AG04450 (cell line): ENCODE measurements around the gene ATP5MC3. TPM values are rescaled to one million over a fixed set of nuclear protein-coding genes. Genes with fewer than 3 reads are reported as not detected.
"Not testable (repeated sequence)": the region's sequence is repeated elsewhere in the genome, so short reads cannot be mapped to it uniquely, and the experiment has no call there.

Source experiments
- CTCF ChIA-PET: fragments of 300-600, 350-600 bp; formaldehyde crosslinking; extraction: SDS; loops from one replicate; lab custom pipeline; 2022; ENCODE audit warnings: antibody characterized with exemption, inconsistent platforms; lab: Charles Lee
- POLR2A ChIA-PET: fragments of 350-600 bp; formaldehyde crosslinking; extraction: SDS; loops from one replicate; lab custom pipeline; 2021; ENCODE audit warnings: antibody characterized with exemption, inconsistent platforms; lab: Yijun Ruan, JAX
- DNase-seq: peaks from one replicate; pipeline ENCODE4 v3.0.0-alpha.2; 2011; ENCODE audit warnings: low read depth, low spot score
- H3K27ac ChIP-seq: one replicate; pipeline ENCODE4 v1.5.1; 2012; ENCODE audit warnings: low read depth, low read length, control low read depth
- H3K27me3 ChIP-seq: one replicate; pipeline ENCODE4 v1.6.0; 2012; ENCODE audit warnings: low read length; ENCODE audit not compliant: control insufficient read depth, insufficient read depth
- H3K4me3 ChIP-seq: 2 replicates; pipeline ENCODE4 v1.5.1; 2011; ENCODE audit warnings: mild to moderate bottlenecking, low read depth, low read length, control low read depth
- H3K9me3 ChIP-seq: 2 replicates; pipeline ENCODE4 v1.5.1; 2012; ENCODE audit warnings: low read length; ENCODE audit not compliant: control insufficient read depth, insufficient read depth
- polyA minus RNA-seq: library from RNA; depleted of rRNA, polyadenylated mRNA; stranded (reverse); fragments of >200 nt; gene quantifications from 2 replicates; pipeline ENCODE4 v1.2.3, GENCODE V29; 2011; rRNA and poly(A)+ RNA removed
- polyA plus RNA-seq: library from polyadenylated mRNA; depleted of rRNA; stranded (reverse); fragments of >200 nt; gene quantifications from 2 replicates; pipeline ENCODE4 v1.2.3, GENCODE V29; 2011; rRNA removed
- TF ChIP-seq, protein P1 (sequence below): IDR thresholded peaks from 2 replicates; pipeline ENCODE4 v1.5.1; 2011; ENCODE audit warnings: low read depth, low read length, control low read depth, inconsistent platforms

ATP5MC3 gene
- polyA plus RNA-seq (396 and 519 TPM in 2 replicates), polyA minus RNA-seq (120 and 126 TPM in 2 replicates)

GRCh38 chr2:175181104-175181876 is at the start of gene ATP5MC3:
Gene ATP5MC3, minus strand, starts transcription at chr2:175181710. Its CDS starts 317 bp downstream, at chr2:175181393.
- Histone ChIP-seq H3K4me3 (peak within 1 kb of the TSS; percentile 84), H3K27me3 (no peaks in the 10 kb centered on the region), H3K9me3 (no peaks in the 10 kb centered on the region; the same call in 1 of the 2 replicates), H3K27ac (peak within 1 kb of the TSS; percentile 31)
- TF ChIP-seq, protein P1, sequence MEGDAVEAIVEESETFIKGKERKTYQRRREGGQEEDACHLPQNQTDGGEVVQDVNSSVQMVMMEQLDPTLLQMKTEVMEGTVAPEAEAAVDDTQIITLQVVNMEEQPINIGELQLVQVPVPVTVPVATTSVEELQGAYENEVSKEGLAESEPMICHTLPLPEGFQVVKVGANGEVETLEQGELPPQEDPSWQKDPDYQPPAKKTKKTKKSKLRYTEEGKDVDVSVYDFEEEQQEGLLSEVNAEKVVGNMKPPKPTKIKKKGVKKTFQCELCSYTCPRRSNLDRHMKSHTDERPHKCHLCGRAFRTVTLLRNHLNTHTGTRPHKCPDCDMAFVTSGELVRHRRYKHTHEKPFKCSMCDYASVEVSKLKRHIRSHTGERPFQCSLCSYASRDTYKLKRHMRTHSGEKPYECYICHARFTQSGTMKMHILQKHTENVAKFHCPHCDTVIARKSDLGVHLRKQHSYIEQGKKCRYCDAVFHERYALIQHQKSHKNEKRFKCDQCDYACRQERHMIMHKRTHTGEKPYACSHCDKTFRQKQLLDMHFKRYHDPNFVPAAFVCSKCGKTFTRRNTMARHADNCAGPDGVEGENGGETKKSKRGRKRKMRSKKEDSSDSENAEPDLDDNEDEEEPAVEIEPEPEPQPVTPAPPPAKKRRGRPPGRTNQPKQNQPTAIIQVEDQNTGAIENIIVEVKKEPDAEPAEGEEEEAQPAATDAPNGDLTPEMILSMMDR, result peak; percentile 35; the same call in 1 of the 2 replicates
- ChIA-PET CTCF (interaction anchor here (0.9 to 2.2 kb wide), 3 partner anchors 23 to 482 kb away, joined by 3 to 6 read pairs (median 3); no protein-coding TSS in a partner anchor), POLR2A (interaction anchor here (1.7 kb wide), 1 partner anchor 13 kb away, joined by 6 read pairs; the partner anchor contains the start of gene ATF2)
- DNase-seq, result peak; percentile 85

GRCh38 chr2:175228601-175229000 is 47.1 kb upstream of the ATP5MC3 start:
- CTCF ChIA-PET, result interaction anchor here (1.2 to 4.0 kb wide), 3 partner anchors 22 to 25 kb away, joined by 3 to 20 read pairs (median 15); no protein-coding TSS in a partner anchor
- POLR2A ChIA-PET, H3K4me3 ChIP-seq, H3K27ac ChIP-seq, H3K9me3 ChIP-seq, DNase-seq, H3K27me3 ChIP-seq: not testable (repeated sequence)

- DNase-seq, result no peak
- no peak overlapping the region for H3K27ac ChIP-seq
- ChIA-PET CTCF (interaction anchor here (1.2 to 1.3 kb wide), 2 partner anchors 23 to 24 kb away, joined by 3 to 15 read pairs; no protein-coding TSS in a partner anchor), POLR2A (no interaction called here)
- TF ChIP-seq, protein P1, result no peak
- H3K4me3 ChIP-seq, result no peak overlapping the region
- no peaks in the 10 kb centered on the region for H3K27me3 ChIP-seq
- no peaks in the 10 kb centered on the region for H3K9me3 ChIP-seq
Observed at GRCh38 chr2:175228179-175228578, 46.7 kb upstream of the ATP5MC3 start.

DNA sequence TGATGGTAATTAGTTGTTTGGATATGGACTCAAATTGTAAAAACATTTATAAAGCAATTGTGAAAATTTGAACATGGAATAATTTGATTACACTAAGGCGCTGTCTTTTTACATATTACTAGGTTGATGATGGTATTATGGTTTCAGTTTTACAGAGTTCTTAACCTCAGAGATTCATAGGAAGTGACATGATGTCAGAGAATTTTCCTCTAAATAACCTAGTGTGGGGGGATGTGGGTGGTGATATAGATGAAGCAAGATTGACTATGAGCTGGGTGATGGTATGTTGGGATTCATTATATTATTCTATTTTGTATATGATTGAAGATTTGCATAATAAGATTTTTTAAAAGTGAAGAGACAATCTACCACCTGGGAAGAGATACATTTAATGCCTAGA is 45.9 kb upstream of the ATP5MC3 start:
- POLR2A ChIA-PET, result no interaction called here
- Histone ChIP-seq H3K27ac (no peak overlapping the region), H3K4me3 (no peak overlapping the region), H3K27me3 (no peaks in the 10 kb centered on the region), H3K9me3 (no peaks in the 10 kb centered on the region)
- TF ChIP-seq, protein P1, result no peak
- no peak for DNase-seq
- CTCF ChIA-PET, result interaction anchor here (1.2 to 1.3 kb wide), 2 partner anchors 23 to 24 kb away, joined by 3 to 15 read pairs; no protein-coding TSS in a partner anchor

DNA sequence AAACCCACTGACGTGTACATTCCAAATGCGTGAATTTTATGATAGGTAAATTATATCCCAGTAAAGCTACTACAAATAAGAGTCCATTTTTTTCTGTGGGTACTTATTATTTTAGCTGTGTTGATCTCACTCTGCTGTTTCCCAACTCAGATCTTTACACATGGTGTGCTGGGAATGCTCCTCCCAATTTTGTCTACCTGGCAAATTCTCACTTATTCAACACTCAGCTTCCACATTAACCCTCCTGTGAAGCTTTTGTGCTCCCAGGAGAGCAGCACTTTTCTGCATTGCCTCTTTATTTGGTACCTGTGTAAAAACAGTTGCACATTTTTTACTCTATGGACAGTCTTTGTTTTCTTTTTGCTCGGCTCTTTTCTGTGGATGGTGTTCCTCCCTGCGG is 38.6 kb upstream of the ATP5MC3 start:
- Histone ChIP-seq H3K27ac (no peak overlapping the region), H3K27me3 (no peaks in the 10 kb centered on the region), H3K4me3 (no peak overlapping the region), H3K9me3 (no peaks in the 10 kb centered on the region)
- TF ChIP-seq, protein P1, result no peak
- ChIA-PET CTCF (interaction anchor here (1.4 kb wide), 1 partner anchor 31 kb away, joined by 3 read pairs; no protein-coding TSS in a partner anchor), POLR2A (no interaction called here)
- no peak for DNase-seq
